CD1c-positive myeloid dendritic cell (primary cell): ENCODE measurements around the gene NDUFA7.
"Not testable (repeated sequence)": the region's sequence is repeated elsewhere in the genome, so short reads cannot be mapped to it uniquely, and the experiment has no call there.

Experiments used
- DNase-seq: peaks from one replicate; pipeline ENCODE4 v3.0.0-alpha.2; 2016; ENCODE audit errors: extremely low spot score

Gene NDUFA7

DNA sequence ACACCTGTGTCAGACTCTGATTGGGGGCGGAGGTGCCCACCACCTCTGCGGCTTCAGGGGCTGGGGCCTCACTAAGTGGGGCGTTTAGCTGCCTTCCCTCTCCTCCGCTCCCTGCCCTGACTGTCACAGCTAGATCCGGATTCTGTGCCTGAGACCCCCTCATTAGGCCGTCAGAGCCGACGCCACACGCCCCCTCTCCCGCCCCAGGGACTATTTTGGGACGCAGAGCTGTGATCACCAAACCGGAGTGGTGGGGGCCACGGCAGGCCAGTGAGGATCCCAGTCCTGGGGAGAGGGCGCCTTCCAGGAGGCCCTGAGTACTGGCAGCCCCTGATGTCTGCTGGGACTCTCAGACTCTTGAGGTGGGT is 21.1 kb upstream of the NDUFA7 start:
- no peak for DNase-seq

DNA sequence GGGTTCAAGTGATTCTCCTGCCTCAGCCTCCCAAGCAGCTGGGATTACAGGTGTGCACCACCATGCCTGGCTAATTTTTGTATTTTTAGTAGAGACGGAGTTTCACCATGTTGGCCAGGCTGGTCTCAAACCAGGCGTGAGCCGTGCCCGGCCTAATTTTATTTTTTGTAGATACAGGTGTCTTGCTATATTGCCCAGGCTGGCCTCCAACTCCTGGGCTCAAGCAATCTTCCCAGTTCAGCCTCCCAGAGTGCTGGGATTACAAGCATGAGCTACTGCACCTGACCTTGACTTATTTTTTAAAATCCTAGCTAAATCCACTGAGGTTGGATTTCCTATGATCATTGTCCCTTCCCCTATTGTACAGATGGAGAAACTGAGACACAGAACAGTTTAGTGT is 20.3 kb upstream of the NDUFA7 start:
- not testable (repeated sequence) for DNase-seq

DNA sequence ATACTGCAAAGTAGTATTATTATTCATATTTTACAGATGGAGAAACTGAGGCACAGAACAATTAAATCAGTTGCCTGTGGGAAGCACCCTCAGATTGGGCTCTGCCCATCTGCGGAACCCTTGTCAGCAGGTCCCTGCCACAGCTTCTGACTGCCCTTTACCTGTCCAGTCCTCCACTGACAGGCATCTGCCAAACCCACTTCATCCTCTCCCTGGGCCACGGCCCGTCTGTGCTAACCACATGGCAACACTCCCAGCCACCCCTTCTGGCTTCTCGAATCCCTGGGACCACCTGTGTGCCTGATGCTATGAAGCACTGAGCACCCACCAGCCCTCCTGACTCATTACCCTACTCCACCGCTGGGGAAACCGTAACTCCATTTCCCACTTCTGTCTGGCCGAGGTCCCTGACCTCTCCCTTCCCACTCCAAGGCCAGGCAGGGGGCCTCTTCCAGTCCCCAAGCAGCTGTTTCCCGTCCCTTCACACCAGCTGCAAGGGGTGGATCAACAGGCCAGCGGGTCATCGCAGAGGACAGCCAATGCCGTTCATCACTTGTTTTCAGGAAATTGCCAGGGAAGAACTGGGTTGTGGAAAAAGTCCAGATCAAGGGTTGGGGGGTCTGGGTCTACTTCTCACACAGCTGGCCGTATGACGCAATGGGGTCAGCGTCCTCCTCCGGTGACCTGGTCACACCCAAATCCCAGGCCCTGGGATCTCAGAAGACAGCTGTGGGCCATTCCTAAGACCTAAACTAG is 19.3 kb upstream of the NDUFA7 start:
- DNase-seq, result no peak

DNA sequence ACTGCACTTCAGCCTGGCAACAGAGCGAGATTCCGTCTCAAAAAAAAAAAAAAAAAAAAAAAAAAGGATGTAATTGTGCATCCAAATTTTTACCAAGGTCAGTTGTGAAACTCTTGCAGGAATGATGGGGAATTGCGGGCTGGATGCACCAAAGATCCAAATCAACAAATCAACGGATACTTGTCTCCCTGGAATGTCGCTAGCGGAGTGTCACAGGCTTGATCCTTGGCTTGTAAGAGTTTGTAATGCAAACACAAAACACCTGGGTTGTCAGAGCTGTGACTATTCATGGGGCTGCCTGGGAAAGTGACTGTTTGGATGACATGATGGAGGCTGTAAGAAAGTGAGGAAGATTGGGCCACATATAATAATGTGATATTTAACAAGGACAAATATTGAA is 17.7 kb upstream of the NDUFA7 start:
- no peak for DNase-seq

DNA sequence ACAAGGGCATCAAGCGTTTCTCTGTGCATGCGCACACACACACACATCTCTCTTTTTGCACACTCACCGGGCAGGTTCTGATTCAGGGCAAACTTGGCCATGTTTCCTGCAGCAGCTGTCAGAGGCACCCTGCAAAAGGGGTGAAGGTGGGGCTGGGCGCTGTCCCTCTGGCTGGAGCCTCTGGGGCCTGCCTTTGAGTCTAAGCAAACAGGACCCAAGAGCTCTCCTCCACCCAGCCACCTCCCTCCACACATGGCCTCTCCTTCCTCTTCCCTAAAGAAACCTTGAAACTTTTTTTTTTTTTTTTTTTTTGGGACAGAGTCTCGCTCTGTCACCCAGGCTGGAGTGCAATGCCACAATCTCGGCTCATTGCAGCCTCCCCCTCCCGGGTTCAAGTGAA is 16.6 kb upstream of the NDUFA7 start:
- DNase-seq, result no peak

DNA sequence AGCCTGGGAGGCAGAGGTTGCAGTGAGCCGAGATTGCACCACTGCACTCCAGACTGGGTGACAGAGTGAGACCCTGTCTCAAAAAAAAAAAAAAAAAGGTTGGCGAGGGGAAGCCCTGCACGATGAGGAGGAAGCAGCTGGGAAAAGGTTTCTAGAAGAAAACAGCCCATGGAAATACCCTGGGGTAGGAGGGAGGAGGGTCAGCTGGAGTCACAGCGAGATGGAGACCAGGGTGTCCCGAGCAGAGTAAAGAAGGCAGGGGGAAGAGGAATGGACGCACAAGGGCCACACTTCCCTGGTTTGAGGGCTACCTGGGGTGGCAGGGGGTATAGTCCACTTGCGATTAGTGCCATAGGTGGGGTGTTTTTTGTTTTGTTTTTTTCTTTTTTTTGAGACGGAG is 15.5 kb upstream of the NDUFA7 start:
- no peak for DNase-seq

DNA sequence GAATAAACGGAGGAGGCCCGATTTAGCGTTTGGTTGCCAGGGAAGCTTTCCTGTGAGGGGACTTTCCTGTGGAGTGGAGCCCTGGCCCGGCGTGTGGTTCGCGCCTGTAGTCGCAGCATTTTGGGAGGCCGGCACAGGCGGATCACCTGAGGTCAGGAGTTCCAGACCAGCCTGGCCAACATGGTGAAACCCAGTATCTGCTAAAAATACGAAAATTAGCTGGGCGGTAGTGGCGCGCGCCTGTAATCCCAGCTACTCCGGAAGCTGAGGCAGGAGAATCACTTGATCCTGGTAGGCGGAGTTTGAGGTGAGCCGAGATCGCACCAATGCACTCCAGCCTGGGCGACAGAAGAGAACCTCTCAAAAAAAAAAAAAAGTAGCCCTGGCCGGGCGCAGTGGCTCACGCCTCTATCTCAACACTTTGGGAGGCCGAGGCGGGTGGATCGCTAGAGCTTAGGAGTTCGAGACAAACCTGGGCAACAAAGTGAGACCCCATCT is 14.9 kb upstream of the NDUFA7 start:
- no peak for DNase-seq

DNA sequence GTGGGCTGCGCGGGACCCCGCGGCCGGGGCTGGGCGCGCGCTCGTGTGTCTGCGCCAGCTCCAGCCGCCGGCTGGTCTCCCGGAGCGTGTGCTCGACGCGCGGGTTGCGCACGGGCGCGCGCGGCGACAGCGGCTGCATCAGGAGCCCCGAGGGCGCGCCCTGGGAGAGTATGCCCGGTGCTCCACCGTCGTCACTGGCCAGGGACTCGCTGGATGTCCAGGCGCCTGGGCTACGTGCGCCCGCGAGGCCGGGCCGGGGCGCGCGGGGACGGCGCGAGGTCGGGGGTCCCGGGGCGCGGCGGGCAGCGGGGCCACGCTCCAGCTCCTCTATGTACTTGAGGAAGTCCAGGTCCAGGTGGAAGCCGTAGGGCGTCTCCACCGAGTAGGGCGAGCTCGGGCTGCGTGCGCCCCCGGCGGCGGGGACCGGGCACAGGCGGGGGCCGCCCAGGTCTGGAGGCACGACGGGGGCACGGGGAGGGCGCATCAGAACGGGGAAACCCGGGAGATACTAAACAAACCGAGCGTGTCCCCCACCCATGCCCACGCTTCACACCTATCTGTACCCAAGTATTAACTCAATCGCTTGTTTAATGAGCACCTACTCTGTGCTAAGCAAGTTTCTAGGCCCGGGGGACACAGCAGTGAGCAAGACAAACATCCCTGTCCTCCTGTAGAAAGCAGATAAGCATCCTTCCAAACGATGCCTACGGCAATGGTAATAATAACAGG is 14.3 kb upstream of the NDUFA7 start:
- DNase-seq, result no peak

DNA sequence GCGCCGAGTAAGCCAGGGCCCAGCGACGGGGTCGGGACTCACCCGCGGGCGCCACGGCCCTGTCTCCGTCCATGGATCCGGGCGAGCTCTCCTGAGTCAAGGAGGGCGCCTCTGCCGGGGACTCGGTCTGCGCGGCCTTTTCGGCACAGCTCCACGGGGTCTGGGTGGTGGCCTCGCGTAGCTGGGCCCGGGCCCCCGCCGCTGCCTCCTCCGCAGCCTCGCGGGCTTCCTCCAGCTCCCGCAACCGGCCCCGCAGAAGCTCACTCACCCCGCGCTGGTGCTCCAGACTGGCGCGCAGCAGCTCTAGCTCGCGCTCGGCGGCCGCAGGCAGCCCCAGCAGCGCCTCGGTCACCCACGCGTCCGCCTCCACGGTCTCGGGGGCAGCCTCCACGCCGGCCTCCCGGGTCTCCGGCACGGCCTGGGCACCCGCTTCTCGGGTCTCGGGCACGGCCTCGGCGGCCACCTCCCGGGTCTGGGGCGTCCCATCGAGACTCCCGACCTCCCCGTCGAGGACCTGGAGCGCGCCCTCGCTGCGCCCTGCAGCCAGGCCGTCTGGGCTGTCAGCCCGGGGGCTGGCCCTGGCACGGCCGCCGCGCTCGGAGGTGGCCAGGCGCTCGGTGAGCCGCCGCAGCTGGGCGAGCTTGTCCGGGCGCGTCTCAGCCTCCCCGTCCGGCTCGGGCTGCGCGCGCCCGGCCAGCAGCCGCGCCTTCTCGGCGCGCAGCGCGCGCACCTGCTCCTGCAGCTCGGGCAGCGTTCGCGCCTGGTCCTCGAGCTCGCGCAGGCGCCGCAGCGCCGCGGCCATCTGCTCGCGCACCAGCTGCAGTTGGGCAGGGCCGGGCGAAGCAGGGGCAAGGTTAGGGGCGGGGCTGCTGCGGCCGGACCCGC is 13.5 kb upstream of the NDUFA7 start:
- DNase-seq, result peak; percentile 79

DNA sequence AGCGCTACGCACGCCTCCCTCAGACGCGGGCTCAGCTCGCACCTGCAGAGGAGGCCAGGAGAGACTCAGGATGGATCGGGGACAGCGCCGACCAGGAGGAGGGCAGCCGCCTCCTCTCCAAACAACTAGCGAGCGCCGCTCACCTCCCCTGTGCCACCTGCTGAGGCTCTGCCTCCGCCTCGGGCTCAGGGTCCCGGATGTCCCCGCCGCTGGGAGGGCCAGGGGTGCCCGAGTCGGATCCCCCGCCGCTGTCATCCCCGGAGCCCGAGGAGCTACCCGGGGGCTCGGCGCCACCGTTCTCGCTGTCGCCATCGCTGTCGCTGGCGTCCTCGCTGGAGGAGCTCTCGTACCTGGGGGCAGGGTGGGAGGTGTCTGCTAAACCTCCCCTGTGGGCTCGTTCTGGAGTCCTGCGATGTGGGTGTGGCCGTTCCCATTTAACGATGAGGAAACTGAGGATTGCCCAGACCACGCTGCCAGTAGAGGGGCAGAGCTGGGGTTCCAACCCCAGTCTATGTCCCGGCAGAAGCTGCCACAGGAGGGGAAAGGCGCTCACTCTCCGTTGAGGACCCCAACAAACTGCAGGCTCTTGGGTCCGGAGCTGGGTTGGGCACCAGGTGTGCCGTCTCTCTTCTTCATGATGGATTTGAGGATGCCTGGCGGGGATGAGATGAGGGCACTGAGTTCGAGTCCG is 12.7 kb upstream of the NDUFA7 start:
- DNase-seq, result no peak

DNA sequence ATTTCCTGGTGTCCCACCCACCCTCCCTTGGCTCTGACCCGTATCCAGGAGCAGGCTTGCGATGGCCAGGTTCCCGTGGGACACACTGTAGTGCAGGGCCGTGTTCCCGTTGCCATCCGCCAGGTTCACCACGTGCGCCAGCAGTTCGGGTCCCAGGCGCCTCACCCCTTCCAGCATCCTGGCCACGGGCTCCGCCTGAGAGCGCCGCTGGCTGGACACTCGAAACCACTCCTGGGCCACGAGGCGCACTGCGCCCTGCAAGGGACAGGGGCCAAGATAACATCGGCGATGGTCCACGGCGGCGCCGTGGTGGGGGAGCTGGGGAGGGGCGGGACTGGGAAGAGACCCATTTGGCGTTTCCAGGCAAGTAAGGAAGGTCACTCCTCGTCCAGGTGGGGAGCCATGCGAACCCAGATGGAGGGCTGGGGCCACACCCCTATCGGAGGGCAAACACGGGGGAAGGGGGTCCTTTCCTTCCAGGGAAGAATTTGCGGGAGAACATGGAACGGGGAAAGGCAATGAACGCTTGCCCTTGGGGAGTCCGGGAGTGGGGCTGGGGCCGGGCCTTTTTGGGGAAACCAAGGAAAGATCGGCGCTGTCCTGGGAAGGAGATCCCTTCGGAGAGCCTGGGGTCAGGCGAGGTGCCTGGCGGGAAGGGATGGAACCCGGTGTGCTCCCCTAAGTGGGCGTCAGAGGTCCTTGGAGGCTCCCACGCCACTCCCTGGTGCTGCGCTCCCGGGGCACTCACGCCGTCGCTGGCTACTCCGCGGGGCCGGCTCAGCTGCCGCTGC is 12.0 kb upstream of the NDUFA7 start:
- DNase-seq, result no peak

DNA sequence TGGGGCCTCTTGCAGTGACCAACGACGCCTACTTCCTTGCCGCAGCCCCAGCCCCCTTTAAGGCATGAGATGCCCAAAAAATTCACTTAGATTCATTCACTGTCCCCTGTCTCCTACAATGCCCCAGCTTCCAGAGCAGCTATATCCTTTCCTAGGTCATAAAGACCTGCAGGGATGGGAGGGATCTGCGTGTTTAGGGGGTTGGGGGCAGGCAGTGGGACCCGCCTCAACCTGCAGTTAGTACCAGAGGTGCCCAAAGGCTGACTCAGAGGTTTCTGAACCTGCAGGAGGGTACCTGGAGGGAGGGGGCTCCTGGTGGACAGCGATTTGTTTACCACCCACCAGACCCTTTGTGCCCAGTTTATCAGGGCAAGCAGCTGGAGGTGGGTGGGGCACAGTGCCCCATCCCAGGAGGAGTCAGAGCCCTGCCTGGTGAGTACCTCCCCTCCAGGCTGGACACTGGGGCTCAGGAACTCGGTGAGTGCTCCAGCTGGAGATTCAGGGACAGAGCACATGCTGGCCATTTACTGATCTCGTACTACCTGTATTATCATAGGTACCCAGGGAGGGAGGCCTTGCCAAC is 10.2 kb upstream of the NDUFA7 start:
- no peak for DNase-seq

DNA sequence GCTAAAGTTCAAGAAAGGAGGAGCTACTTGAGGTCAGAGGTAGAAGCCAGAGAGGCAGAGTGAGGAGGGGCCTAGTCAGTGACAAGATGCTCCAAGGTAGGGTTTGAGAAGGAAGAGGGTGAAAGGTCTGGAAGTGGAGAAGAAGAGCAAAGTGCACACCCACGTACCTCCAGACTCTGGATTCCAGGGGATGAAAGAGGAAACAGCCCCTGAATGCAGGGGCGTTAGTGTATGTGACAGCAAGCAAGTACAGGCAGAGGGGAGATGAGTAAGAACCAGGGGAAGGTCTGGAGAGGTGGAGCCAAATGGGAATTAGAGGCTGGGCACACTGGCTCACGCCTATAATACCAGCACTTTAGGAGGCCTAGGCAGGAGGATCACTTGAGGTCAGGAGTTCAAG is 8.8 kb upstream of the NDUFA7 start:
- DNase-seq, result peak; percentile 76

DNA sequence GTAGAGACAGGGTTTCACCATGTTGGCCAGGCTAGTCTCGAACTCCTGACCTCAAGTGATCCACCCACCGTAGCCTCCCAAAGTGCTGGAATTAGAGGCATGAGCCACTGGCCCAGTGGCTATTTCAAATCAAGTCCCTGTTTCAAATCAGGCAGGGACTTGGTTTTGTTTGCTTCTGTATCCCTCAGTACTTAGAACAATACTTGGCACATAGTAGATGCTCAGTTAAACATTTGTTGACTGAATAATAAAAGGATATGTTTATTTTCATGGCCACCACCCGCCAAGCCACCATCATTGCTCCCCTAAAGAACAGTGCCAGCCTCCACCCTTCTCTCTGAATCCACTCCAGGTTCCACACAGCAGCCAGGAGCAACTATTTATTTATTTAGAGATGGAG is 4.3 kb upstream of the NDUFA7 start:
- no peak for DNase-seq

DNA sequence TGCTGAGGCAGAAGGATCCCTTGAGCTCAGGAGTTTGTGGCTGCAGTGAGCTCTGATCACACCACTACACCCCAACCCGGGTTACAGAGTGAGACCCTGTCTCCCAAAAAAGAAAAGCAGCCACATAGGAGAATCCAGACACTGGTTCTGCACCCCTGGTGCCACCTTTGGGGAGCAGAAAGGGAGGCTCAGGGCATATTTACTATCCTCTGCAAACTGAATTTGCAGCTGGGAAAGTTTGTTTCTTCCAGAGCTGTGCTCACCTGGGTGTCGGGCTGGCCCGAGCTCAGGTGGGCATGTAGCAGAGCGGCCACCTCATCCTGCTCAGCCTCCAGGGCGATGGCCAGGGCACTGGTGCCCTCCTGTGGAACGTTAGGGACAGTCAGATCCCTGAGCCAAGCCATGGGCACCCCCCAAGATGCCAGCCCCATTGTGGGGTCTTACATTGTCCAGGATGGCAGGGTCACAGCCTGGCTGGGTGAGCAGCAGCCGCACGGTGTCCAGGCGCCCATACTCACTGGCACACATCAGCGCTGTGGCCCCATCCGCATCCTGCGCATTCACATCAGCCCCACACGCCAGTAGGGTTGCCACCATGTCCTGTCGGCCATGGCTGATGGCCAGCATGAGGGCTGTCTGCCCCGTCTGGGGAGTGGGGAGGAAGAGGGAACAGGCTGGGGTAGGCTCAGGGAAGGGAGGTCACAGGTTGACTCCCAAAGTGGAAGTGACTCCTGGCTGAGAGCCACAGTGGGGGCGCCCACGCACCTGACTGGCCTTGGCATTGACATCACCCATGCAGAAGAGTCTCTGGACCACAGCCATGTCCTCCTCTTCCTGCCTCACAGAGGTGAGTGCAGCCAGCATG is 3.2 kb upstream of the NDUFA7 start:
- DNase-seq, result peak; percentile 60

DNA sequence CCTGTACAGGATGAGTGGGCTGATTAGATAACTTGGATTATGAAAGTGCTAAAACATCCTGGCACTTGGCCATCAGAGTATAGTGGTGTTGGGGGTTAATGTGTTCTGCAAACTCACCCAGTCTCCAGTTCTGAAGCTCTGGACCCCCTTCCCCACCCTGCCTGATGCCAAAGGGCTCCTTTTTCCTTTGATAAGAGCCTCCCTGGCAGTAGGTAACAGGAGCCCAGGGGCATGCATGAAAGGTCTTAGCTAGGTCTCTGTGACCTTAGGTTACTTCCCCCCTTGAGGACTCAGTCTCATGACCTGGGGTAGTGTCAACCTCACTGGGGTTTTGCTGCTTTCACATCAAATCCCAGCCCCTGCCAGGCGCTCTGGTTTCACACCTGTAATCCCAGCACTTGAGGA is 2.6 kb upstream of the NDUFA7 start:
- DNase-seq, result no peak

DNA sequence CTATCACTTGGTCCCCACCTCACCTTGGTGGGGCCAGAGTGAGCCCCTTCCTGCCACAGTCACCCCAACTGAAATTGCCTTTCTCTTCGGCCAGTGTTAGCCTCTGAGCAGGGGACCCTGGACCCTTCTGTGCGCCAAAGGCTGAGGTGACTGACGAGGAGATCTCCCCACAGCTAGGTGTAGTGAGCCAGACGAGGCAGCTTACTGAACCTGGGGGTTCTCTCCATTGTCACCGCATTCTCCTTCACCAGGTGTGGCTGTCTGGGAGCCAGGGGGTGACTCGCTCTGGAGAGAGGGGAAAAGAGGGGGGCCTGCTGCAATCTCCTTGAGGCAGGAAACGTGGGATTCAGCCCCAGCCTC is 1.4 kb upstream of the NDUFA7 start:
- no peak for DNase-seq

DNA sequence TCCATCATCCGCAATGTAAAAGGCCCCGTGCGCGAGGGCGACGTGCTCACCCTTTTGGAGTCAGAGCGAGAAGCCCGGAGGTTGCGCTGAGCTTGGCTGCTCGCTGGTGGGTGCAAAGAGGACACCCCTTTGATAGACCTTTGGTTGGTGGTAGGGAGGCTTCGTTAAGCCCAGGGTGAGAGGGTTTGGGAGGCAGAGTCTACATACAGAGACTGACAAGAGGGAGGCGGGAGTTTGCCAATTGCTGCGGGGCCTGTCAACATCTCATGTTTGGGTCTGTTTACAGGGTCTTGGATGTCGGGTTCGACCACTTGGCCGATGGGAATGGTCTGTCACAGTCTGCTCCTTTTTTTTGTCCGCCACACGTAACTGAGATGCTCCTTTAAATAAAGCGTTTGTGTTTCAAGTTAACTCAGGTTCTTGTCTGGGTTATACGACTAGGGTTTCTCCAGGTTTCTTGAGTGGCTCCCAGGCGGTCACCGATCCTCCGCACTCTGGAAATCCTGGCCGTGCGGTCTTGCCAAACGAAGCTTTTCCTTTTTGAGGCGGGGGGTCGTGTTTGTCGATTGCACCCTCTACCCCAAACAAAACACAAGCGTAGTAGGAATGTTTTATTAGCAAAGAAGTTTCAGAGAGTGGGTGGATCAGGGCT is 937 bp upstream of the NDUFA7 start:
- DNase-seq, result no peak

DNA sequence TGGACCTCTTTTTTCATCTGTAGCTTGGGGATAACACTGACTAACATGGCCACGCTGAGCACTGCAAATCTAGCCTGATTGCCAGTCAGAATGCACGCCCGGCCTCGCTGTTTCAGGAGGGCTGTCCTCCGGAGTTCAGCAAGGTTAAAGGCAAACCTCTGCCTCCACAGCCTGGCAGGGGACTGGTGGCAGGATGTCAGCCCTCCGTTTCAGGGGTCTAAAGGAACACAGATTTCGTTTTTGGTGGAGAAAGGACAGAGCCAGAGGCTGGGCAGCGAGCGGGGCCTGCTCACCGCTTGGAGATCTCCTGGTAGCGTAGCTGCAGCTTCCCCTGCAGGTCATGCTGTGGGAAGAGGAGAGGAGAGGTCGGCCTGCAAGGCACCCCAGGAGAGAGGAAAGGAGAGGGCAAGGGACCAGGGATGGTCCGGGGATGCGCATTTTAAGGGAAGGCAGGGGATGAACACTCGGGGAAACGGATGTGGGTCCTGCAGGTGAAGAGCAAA is 560 bp downstream of the NDUFA7 start:
- no peak for DNase-seq
